B cell (primary cell): ENCODE measurements around the gene MTHFD1L. TPM values are rescaled to one million over a fixed set of nuclear protein-coding genes. Genes with fewer than 3 reads are reported as not detected.

Experiments used
- ATAC-seq: fragments of 200-7000 bp; cut with Tn5 transposase; one replicate; pipeline ENCODE4 v1.10.0; 2021; ENCODE audit warnings: low read depth, mild to moderate bottlenecking, moderate number of reproducible peaks, moderate library complexity
- CTCF ChIA-PET: fragments of 350-600 bp; sonication (Branson Sonifier 250); formaldehyde crosslinking; loops from one replicate; lab custom pipeline; 2021; ENCODE audit warnings: antibody characterized with exemption, inconsistent platforms; lab: Charles Lee
- POLR2A ChIA-PET: fragments of 350-600 bp; sonication (Branson Sonifier 250); formaldehyde crosslinking; loops from one replicate; lab custom pipeline; 2021; ENCODE audit warnings: antibody characterized with exemption; lab: Charles Lee
- DNase-seq: peaks from one replicate; pipeline ENCODE4 v3.0.0; 2013
- H2AFZ ChIP-seq: 2 replicates; pipeline ENCODE4 v1.6.1; 2012; ENCODE audit warnings: mild to moderate bottlenecking, low read depth, low read length; ENCODE audit not compliant: insufficient read depth, poor library complexity, severe bottlenecking
- H3K27ac ChIP-seq, 2 donors: 1 replicate in 1 of 2; 2 replicates in 1 of 2; pipeline ENCODE4 v1.5.1; 2012 to 2013; ENCODE audit warnings: low read length in 2 of 2, mild to moderate bottlenecking in 2 of 2, moderate library complexity in 1 of 2
- H3K27me3 ChIP-seq, 4 experiments: fragments of 200-600 bp in 1 of 4; sonication (generic) in 1 of 4; replicated peaks in 1 of 4; 1 replicate in 2 of 4; 2 replicates in 2 of 4; pipeline versions ENCODE4 v1.6.1 to v1.7.0; 2013 to 2016; ENCODE audit warnings: low read length in 3 of 4, mild to moderate bottlenecking in 2 of 4, mixed read lengths in 1 of 4, moderate library complexity in 1 of 4; ENCODE audit not compliant: insufficient read depth in 4 of 4, control insufficient read depth in 3 of 4; ENCODE audit errors: control extremely low read depth in 1 of 4
- H3K36me3 ChIP-seq, 2 experiments: replicated peaks in 1 of 2; 1 replicate in 1 of 2; 2 replicates in 1 of 2; pipeline versions ENCODE4 v1.6.1 to v1.7.1; 2013; ENCODE audit warnings: low read length in 1 of 2; ENCODE audit not compliant: insufficient read depth in 2 of 2, control insufficient read depth in 1 of 2; ENCODE audit errors: control extremely low read depth in 1 of 2, extremely low read depth in 1 of 2
- H3K4me1 ChIP-seq, 2 donors: fragments of 200-600 bp in 1 of 2; sonication (generic) in 1 of 2; 1 replicate in 1 of 2; 2 replicates in 1 of 2; pipeline versions ENCODE4 v1.5.1 to v1.6.1; 2013 to 2017; ENCODE audit warnings: low read length in 2 of 2; ENCODE audit not compliant: control insufficient read depth in 2 of 2, insufficient read depth in 2 of 2
- H3K4me2 ChIP-seq: replicated peaks from 2 replicates; pipeline ENCODE3; 2012; ENCODE audit warnings: mild to moderate bottlenecking, low read depth, low read length; ENCODE audit not compliant: poor library complexity, severe bottlenecking
- H3K4me3 ChIP-seq, 5 experiments: fragments of 200-600 bp in 1 of 5; sonication (generic) in 1 of 5; 1 replicate in 3 of 5; 2 replicates in 2 of 5; pipeline versions ENCODE4 v1.5.1 to v1.7.0; 2011 to 2016; ENCODE audit warnings: low read length in 4 of 5, mild to moderate bottlenecking in 4 of 5, low read depth in 2 of 5, control low read depth in 1 of 5, moderate library complexity in 1 of 5; ENCODE audit not compliant: insufficient read depth in 1 of 5; ENCODE audit errors: control extremely low read depth in 1 of 5, extremely low read depth in 1 of 5
- H3K79me2 ChIP-seq: fragments of 200-600 bp; sonication (generic); one replicate; pipeline ENCODE4 v1.6.0; 2016; ENCODE audit warnings: low read length; ENCODE audit not compliant: control insufficient read depth, insufficient read depth
- H3K9ac ChIP-seq: fragments of 200-600 bp; sonication (generic); 2 replicates; pipeline ENCODE4 v1.6.1; 2017; ENCODE audit warnings: mild to moderate bottlenecking, low read length, moderate library complexity
- H3K9me3 ChIP-seq, 3 donors: one replicate each; pipeline versions ENCODE4 v1.6.1 to v1.7.1; 2013; ENCODE audit warnings: low read length in 2 of 3; ENCODE audit not compliant: control insufficient read depth in 2 of 3, insufficient read depth in 1 of 3; ENCODE audit errors: control extremely low read depth in 1 of 3
- H4K20me1 ChIP-seq: 2 replicates; pipeline ENCODE4 v1.6.0; 2012; ENCODE audit warnings: mild to moderate bottlenecking, low read length; ENCODE audit not compliant: insufficient read depth, control insufficient read depth, poor library complexity, severe bottlenecking
- H3K27ac Mint-ChIP-seq: one replicate; pipeline ENCODE4 v1.8.0; 2021; ENCODE audit warnings: mixed read lengths
- H3K27me3 Mint-ChIP-seq: one replicate; pipeline ENCODE4 v1.8.0; 2021; ENCODE audit warnings: mixed read lengths
- H3K4me1 Mint-ChIP-seq: one replicate; pipeline ENCODE4 v1.8.0; 2021; ENCODE audit warnings: mixed read lengths
- H3K4me3 Mint-ChIP-seq: one replicate; pipeline ENCODE4 v1.8.0; 2021; ENCODE audit warnings: mixed read lengths
- H3K9me3 Mint-ChIP-seq: one replicate; pipeline ENCODE4 v1.8.0; 2022; ENCODE audit warnings: mixed read lengths; ENCODE audit not compliant: insufficient read depth
- CTCF ChIP-seq: fragments of 200-600 bp; IDR thresholded peaks from one replicate; pipeline ENCODE4 v1.8.0; 2022; ENCODE audit warnings: antibody characterized with exemption, mild to moderate bottlenecking
- EZH2 ChIP-seq: IDR thresholded peaks from 2 replicates; pipeline ENCODE4 v1.6.1; 2012; ENCODE audit warnings: borderline replicate concordance, low read depth, mild to moderate bottlenecking, moderate library complexity, low read length; ENCODE audit not compliant: insufficient read depth, poor library complexity, severe bottlenecking
- WGBS: methylation state at CpG from one replicate; pipeline ENCODE4 v1.1.5; 2013; ENCODE audit warnings: missing lambda C conversion rate; ENCODE audit not compliant: insufficient coverage; 5-methylcytosine and 5-hydroxymethylcytosine counted together
- intact Hi-C: fragments of 100-400 bp; cut with micrococcal nuclease; formaldehyde crosslinking; loops from one replicate; pipeline ENCODE4 v1.10.0; 2022
- polyA plus RNA-seq: library from polyadenylated mRNA; depleted of rRNA; stranded (reverse); fragments of >200 nt; gene quantifications from 2 replicates; pipeline ENCODE4 v1.2.3, GENCODE V29; 2012
- total RNA-seq, 2 donors: library from RNA; stranded (reverse); fragments of 120-200 nt in 1 of 2; gene quantifications; 1 replicate in 1 of 2; 2 replicates in 1 of 2; pipeline versions ENCODE4 v1.2.3 to v1.2.4, GENCODE V29; 2013 to 2022

The MTHFD1L gene
- total and polyA plus RNA-seq, 2 donors (not counting 1 experiment from before 2014, with no cell fraction given), result 2.9 to 16.1 TPM

GRCh38 chr6:151002057-151002450 lies 136.6 kb downstream of the MTHFD1L start:
- Histone ChIP-seq H3K79me2 (no peaks in the 10 kb centered on the region), H3K27me3 (no peaks in the 10 kb centered on the region), H3K9ac (no peak overlapping the region), H3K27ac (no peak overlapping the region), H3K4me1 (no peaks in the 10 kb centered on the region), H3K9me3 (no peaks in the 10 kb centered on the region), H2AFZ (no peak overlapping the region), H3K36me3 (no peaks in the 10 kb centered on the region), H3K4me3 (no peak overlapping the region), H4K20me1 (no peaks in the 10 kb centered on the region), H3K4me2 (no peak overlapping the region)
- no peaks in the 10 kb centered on the region for H3K9me3 Mint-ChIP-seq
- H3K27ac Mint-ChIP-seq, result no peak overlapping the region
- CTCF ChIA-PET, result no interaction called here
- no peak overlapping the region for H3K4me3 Mint-ChIP-seq
- no peaks in the 10 kb centered on the region for H3K27me3 Mint-ChIP-seq
- WGBS, result 89% methylated on average over 1 of the region's 2 CpGs
- intact Hi-C loops, result no loop called here
- peaks cover 3% of the 10 kb centered on the region for H3K4me1 Mint-ChIP-seq
- TF ChIP-seq EZH2 (no peak), CTCF (no peak)
- no peak for DNase-seq
- POLR2A ChIA-PET, result no interaction called here
- ATAC-seq, result no peak

GRCh38 chr6:151002491-151002935 lies 137.0 kb downstream of the MTHFD1L start:
- Mint-ChIP-seq H3K9me3 (no peaks in the 10 kb centered on the region), H3K27ac (no peak overlapping the region), H3K4me3 (no peak overlapping the region), H3K27me3 (no peaks in the 10 kb centered on the region), H3K4me1 (peaks cover 3% of the 10 kb centered on the region)
- Histone ChIP-seq H3K4me3 (no peak overlapping the region), H4K20me1 (no peaks in the 10 kb centered on the region), H3K4me2 (no peak overlapping the region), H3K36me3 (no peaks in the 10 kb centered on the region), H3K9ac (no peak overlapping the region), H3K9me3 (no peaks in the 10 kb centered on the region), H2AFZ (no peak overlapping the region), H3K4me1 (no peaks in the 10 kb centered on the region), H3K27me3 (no peaks in the 10 kb centered on the region), H3K79me2 (no peaks in the 10 kb centered on the region), H3K27ac (no peak overlapping the region)
- DNase-seq (no peak), ATAC-seq (no peak)
- CTCF ChIA-PET, result no interaction called here
- POLR2A ChIA-PET, result no interaction called here
- intact Hi-C loops, result no loop called here
- WGBS, result over 99% methylated on average over 13 of the region's 17 CpGs
- TF ChIP-seq EZH2 (no peak), CTCF (no peak)
